GM23338 (cell line): ENCODE measurements around the gene EDAR. TPM values are rescaled to one million over a fixed set of nuclear protein-coding genes. Genes with fewer than 3 reads are reported as not detected.

Experiments used
- ATAC-seq: fragments of 200-7000 bp; cut with Tn5 transposase; 3 replicates; pipeline ENCODE4 v1.9.1; 2020
- DNase-seq: peaks from one replicate; pipeline ENCODE4 v3.0.0-alpha.2; 2015; ENCODE audit warnings: low spot score
- H2AFZ ChIP-seq: fragments of 200-600 bp; sonication (generic); 2 replicates; pipeline ENCODE4 v1.8.0; 2016; ENCODE audit warnings: antibody characterized with exemption, mild to moderate bottlenecking, moderate library complexity
- H3F3A ChIP-seq: fragments of 200-600 bp; sonication (generic); replicated peaks from 2 replicates; pipeline ENCODE4 v1.8.0; 2017; ENCODE audit warnings: antibody characterized with exemption, mixed run types, low read depth
- H3K27ac ChIP-seq: fragments of 200-600 bp; sonication (generic); 2 replicates; pipeline ENCODE4 v1.6.1; 2016; ENCODE audit warnings: low read depth
- H3K27me3 ChIP-seq: fragments of 200-600 bp; sonication (generic); 2 replicates; pipeline ENCODE4 v1.8.0; 2016; ENCODE audit warnings: mild to moderate bottlenecking, mixed run types, moderate library complexity; ENCODE audit not compliant: insufficient read depth
- H3K36me3 ChIP-seq: fragments of 200-600 bp; sonication (generic); 2 replicates; pipeline ENCODE4 v1.8.0; 2016; ENCODE audit warnings: mild to moderate bottlenecking; ENCODE audit not compliant: insufficient read depth
- H3K4me1 ChIP-seq: fragments of 200-600 bp; sonication (generic); 2 replicates; pipeline ENCODE4 v1.8.0; 2016; ENCODE audit warnings: mild to moderate bottlenecking, moderate library complexity; ENCODE audit not compliant: insufficient read depth
- H3K4me2 ChIP-seq: fragments of 200-600 bp; sonication (generic); 2 replicates; pipeline ENCODE4 v1.7.1; 2017; ENCODE audit warnings: mixed run types
- H3K4me3 ChIP-seq: fragments of 200-600 bp; sonication (generic); 2 replicates; pipeline ENCODE4 v1.6.1; 2016; ENCODE audit warnings: mixed run types
- H3K79me2 ChIP-seq: fragments of 200-600 bp; sonication (generic); replicated peaks from 2 replicates; pipeline ENCODE4 v1.8.0; 2017; ENCODE audit warnings: mild to moderate bottlenecking; ENCODE audit not compliant: insufficient read depth
- H3K9me2 ChIP-seq: fragments of 200-600 bp; sonication (generic); 2 replicates; pipeline ENCODE4 v1.8.0; 2017; ENCODE audit not compliant: insufficient read depth
- H4K20me1 ChIP-seq: fragments of 200-600 bp; sonication (generic); replicated peaks from 2 replicates; pipeline ENCODE4 v1.8.0; 2017; ENCODE audit warnings: mild to moderate bottlenecking; ENCODE audit not compliant: insufficient read depth
- H3K27ac Mint-ChIP-seq: 2 replicates; pipeline ENCODE4 v1.8.0; 2020; ENCODE audit warnings: inconsistent platforms, mild to moderate bottlenecking, moderate library complexity, mixed read lengths
- H3K27me3 Mint-ChIP-seq: 3 replicates; pipeline ENCODE4 v1.8.0; 2022; ENCODE audit warnings: low read depth, mild to moderate bottlenecking, moderate library complexity, mixed read lengths, inconsistent platforms; ENCODE audit not compliant: insufficient read depth, poor library complexity
- H3K36me3 Mint-ChIP-seq: 3 replicates; pipeline ENCODE4 v1.8.0; 2021; ENCODE audit warnings: low read depth, mild to moderate bottlenecking, inconsistent platforms, moderate library complexity, mixed read lengths
- H3K4me1 Mint-ChIP-seq: 3 replicates; pipeline ENCODE4 v1.8.0; 2020; ENCODE audit warnings: mild to moderate bottlenecking, inconsistent platforms, mixed read lengths
- H3K4me3 Mint-ChIP-seq: 3 replicates; pipeline ENCODE4 v1.8.0; 2021; ENCODE audit warnings: moderate library complexity, mild to moderate bottlenecking, inconsistent platforms, mixed read lengths
- H3K9me3 Mint-ChIP-seq: 3 replicates; pipeline ENCODE4 v1.8.0; 2020; ENCODE audit warnings: moderate library complexity, mild to moderate bottlenecking, inconsistent platforms, mixed read lengths
- NANOG ChIP-seq: IDR thresholded peaks from 2 replicates; pipeline ENCODE4 v1.6.1; 2016; ENCODE audit warnings: antibody characterized with exemption, borderline replicate concordance
- ZNF114 ChIP-seq: fragments of 250-450 bp; sonication (Bioruptor Pico); IDR thresholded peaks from 2 replicates; pipeline ENCODE4 v1.5.0; 2020; ENCODE audit warnings: mild to moderate bottlenecking, moderate library complexity
- polyA plus RNA-seq: library from polyadenylated mRNA; unstranded; fragments of >200 nt; fragmentation: Nextera tagmentation; extraction: Ambion mirVana; gene quantifications from 2 replicates; pipeline ENCODE4 v1.2.1, GENCODE V29; 2016
- total RNA-seq: library from RNA; depleted of rRNA; stranded (reverse); fragments of >200 nt; shearing (Covaris generic); gene quantifications from 2 replicates; pipeline ENCODE4 v1.2.3, GENCODE V29; 2014
- TF ChIP-seq, protein P1 (sequence below), 2 experiments: fragments of 200-600 bp in 1 of 2; sonication (generic) in 1 of 2; conservative IDR thresholded peaks; 2 replicates each; pipeline versions ENCODE4 v1.5.1 to v1.6.1; 2016 to 2017; ENCODE audit warnings: antibody characterized with exemption in 2 of 2, low read depth in 2 of 2, mild to moderate bottlenecking in 2 of 2, moderate library complexity in 1 of 2
- TF ChIP-seq, protein P2 (sequence below): IDR thresholded peaks from 2 replicates; pipeline ENCODE4 v1.6.1; 2016; ENCODE audit warnings: antibody characterized with exemption
- TF ChIP-seq, protein P3 (sequence below): IDR thresholded peaks from one replicate; pipeline ENCODE4 v1.6.1; 2018; ENCODE audit warnings: antibody characterized with exemption; ENCODE audit not compliant: unreplicated experiment

EDAR gene
- total and polyA plus RNA-seq, 2 experiments from 2014 or later: not detected

DNA sequence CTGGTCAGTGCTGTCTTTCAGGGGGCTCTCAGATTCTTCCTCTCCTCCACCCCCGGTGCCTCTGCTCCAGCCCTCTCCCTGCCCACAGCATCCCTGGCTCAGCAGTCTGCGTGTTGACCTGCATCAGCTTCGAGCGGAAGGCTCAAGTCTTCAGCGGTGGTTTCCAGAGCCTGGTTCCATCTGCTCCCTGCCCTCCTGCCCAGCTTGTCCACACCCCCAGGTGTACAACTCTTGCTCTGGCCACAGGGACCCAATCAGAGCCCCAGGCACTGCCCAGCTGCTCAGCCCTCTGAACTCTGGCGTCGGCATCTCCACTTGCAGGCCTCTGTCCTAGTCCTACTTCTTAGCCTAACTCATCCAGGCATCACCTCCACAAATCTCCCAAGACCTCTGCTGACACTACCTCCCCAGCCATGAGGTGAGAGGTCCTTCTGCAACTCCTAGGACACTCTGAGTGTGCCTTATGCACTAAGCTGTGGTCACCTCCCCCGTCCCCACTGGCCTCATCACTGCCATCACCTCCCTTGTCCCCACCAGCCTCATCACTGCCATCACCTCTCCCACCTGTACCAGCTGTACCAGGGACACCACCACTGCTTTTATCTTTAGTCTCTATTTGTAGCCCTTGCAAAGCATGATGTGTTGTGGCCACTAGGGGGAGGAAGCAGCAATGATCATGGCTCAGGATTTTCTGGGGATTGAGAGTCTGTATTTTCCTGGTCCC lies 60.9 kb downstream of the EDAR start:
- Histone ChIP-seq H3K4me2 (no peak overlapping the region), H4K20me1 (no peaks in the 10 kb centered on the region), H3K4me3 (no peak overlapping the region), H3K9me2 (no peaks in the 10 kb centered on the region), H3K27me3 (no peaks in the 10 kb centered on the region), H3K27ac (no peak overlapping the region), H2AFZ (no peak overlapping the region), H3K36me3 (no peaks in the 10 kb centered on the region), H3F3A (no peaks in the 10 kb centered on the region), H3K4me1 (no peaks in the 10 kb centered on the region), H3K79me2 (no peaks in the 10 kb centered on the region)
- H3K9me3 Mint-ChIP-seq: no peaks in the 10 kb centered on the region
- no peaks in the 10 kb centered on the region for H3K36me3 Mint-ChIP-seq
- TF ChIP-seq ZNF114: no peak
- TF ChIP-seq, protein P1, sequence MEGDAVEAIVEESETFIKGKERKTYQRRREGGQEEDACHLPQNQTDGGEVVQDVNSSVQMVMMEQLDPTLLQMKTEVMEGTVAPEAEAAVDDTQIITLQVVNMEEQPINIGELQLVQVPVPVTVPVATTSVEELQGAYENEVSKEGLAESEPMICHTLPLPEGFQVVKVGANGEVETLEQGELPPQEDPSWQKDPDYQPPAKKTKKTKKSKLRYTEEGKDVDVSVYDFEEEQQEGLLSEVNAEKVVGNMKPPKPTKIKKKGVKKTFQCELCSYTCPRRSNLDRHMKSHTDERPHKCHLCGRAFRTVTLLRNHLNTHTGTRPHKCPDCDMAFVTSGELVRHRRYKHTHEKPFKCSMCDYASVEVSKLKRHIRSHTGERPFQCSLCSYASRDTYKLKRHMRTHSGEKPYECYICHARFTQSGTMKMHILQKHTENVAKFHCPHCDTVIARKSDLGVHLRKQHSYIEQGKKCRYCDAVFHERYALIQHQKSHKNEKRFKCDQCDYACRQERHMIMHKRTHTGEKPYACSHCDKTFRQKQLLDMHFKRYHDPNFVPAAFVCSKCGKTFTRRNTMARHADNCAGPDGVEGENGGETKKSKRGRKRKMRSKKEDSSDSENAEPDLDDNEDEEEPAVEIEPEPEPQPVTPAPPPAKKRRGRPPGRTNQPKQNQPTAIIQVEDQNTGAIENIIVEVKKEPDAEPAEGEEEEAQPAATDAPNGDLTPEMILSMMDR (conservative IDR thresholded peaks at IDR 0.05; ENCODE audit: low read depth in 2 of 2): peak; percentile 86 to 91
- ATAC-seq: peak; percentile 81
- H3K27me3 Mint-ChIP-seq: peaks cover 3% of the 10 kb centered on the region
- peaks cover 2% of the 10 kb centered on the region for H3K4me1 Mint-ChIP-seq
- H3K27ac Mint-ChIP-seq: no peak overlapping the region
- H3K4me3 Mint-ChIP-seq: no peak overlapping the region
- peak; percentile 78 for DNase-seq

DNA sequence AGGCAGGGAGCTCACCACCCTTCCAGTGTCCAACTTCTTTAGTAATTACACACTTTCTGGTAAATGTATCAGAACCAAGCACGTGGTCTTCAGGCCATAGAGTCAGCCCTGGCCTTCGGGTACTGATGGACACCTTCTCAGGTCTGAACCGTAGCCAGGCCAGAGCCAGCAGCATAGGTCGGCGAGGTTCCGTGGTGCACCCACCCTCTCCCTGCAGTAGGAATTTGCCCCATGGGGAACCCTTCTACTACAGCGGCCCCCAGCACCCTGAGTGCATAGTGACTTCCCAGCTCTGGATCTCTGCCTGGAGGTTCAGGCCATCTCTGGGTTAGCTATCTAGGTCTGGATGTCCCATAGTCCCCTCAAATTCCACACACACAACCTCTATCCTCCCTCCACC lies 61.6 kb downstream of the EDAR start:
- Histone ChIP-seq H3K4me1 (no peaks in the 10 kb centered on the region), H3F3A (no peaks in the 10 kb centered on the region), H3K79me2 (no peaks in the 10 kb centered on the region), H2AFZ (no peak overlapping the region), H3K9me2 (no peaks in the 10 kb centered on the region), H3K27me3 (no peaks in the 10 kb centered on the region), H3K4me2 (no peak overlapping the region), H3K36me3 (no peaks in the 10 kb centered on the region), H3K4me3 (no peak overlapping the region), H3K27ac (no peak overlapping the region), H4K20me1 (no peaks in the 10 kb centered on the region)
- ATAC-seq (no peak), DNase-seq (no peak)
- Mint-ChIP-seq H3K27ac (no peak overlapping the region), H3K27me3 (peaks cover 3% of the 10 kb centered on the region), H3K4me1 (peaks cover 3% of the 10 kb centered on the region; the same call in 1 of the 3 replicates), H3K4me3 (no peak overlapping the region), H3K9me3 (no peaks in the 10 kb centered on the region), H3K36me3 (no peaks in the 10 kb centered on the region)
- TF ChIP-seq, protein P2, sequence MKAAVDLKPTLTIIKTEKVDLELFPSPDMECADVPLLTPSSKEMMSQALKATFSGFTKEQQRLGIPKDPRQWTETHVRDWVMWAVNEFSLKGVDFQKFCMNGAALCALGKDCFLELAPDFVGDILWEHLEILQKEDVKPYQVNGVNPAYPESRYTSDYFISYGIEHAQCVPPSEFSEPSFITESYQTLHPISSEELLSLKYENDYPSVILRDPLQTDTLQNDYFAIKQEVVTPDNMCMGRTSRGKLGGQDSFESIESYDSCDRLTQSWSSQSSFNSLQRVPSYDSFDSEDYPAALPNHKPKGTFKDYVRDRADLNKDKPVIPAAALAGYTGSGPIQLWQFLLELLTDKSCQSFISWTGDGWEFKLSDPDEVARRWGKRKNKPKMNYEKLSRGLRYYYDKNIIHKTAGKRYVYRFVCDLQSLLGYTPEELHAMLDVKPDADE: no peak

DNA sequence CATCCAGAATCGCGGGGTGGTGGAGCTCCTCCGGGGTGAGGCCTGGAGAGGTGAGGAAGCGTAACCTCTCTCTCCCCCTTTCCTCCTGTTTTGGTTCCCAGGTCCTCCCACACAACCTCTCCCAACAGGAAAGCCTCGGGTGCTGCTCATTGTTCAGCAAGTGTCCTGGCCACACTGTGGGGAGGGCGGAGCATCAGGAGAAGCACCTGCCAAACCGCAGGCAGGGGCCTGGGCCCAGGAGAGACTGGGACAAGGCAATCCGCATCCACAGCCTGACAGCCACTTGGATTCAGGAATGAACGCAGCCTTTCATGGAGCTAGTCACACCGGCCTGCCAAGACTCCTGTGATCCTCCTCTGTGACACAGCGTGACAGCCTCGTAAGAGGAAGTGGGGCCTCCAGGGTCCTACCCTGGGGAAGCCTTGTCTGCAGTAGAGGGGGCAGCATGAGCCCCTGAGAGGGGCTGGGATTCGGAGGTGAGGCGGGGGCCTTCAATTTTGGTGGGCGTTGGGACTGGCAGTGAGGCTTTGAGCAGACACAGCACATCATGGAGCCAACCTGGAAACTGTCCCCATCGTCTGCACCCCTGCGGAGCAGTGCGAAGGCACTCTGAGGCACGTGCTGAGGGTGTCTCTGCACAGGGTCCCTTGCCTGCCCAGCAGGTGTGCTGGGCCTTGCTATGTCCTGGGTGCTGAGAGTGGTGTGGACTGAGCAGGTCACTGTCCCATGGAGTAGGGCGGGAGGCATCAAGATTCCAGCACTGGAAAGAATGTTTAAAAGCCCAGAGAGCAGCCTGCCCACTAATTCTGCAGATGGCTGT lies 62.2 kb downstream of the EDAR start:
- no peaks in the 10 kb centered on the region for H3K4me1 ChIP-seq
- H3K27ac Mint-ChIP-seq: no peak overlapping the region
- no peaks in the 10 kb centered on the region for H4K20me1 ChIP-seq
- no peak overlapping the region for H3K27ac ChIP-seq
- no peak overlapping the region for H3K4me2 ChIP-seq
- H3F3A ChIP-seq: no peaks in the 10 kb centered on the region
- no peaks in the 10 kb centered on the region for H3K27me3 ChIP-seq
- peaks cover 6% of the 10 kb centered on the region; the same call in 2 of the 3 replicates for H3K4me1 Mint-ChIP-seq
- no peak overlapping the region for H3K4me3 ChIP-seq
- no peaks in the 10 kb centered on the region for H3K9me2 ChIP-seq
- H2AFZ ChIP-seq: 0 out of 2 replicates have a peak overlapping the region, but pooled peaks have one; percentile 7
- no peaks in the 10 kb centered on the region for H3K36me3 Mint-ChIP-seq
- H3K4me3 Mint-ChIP-seq: no peak overlapping the region
- no peak for DNase-seq
- no peak for ATAC-seq
- no peaks in the 10 kb centered on the region for H3K9me3 Mint-ChIP-seq
- no peaks in the 10 kb centered on the region for H3K36me3 ChIP-seq
- no peak for TF ChIP-seq NANOG
- TF ChIP-seq, protein P3, sequence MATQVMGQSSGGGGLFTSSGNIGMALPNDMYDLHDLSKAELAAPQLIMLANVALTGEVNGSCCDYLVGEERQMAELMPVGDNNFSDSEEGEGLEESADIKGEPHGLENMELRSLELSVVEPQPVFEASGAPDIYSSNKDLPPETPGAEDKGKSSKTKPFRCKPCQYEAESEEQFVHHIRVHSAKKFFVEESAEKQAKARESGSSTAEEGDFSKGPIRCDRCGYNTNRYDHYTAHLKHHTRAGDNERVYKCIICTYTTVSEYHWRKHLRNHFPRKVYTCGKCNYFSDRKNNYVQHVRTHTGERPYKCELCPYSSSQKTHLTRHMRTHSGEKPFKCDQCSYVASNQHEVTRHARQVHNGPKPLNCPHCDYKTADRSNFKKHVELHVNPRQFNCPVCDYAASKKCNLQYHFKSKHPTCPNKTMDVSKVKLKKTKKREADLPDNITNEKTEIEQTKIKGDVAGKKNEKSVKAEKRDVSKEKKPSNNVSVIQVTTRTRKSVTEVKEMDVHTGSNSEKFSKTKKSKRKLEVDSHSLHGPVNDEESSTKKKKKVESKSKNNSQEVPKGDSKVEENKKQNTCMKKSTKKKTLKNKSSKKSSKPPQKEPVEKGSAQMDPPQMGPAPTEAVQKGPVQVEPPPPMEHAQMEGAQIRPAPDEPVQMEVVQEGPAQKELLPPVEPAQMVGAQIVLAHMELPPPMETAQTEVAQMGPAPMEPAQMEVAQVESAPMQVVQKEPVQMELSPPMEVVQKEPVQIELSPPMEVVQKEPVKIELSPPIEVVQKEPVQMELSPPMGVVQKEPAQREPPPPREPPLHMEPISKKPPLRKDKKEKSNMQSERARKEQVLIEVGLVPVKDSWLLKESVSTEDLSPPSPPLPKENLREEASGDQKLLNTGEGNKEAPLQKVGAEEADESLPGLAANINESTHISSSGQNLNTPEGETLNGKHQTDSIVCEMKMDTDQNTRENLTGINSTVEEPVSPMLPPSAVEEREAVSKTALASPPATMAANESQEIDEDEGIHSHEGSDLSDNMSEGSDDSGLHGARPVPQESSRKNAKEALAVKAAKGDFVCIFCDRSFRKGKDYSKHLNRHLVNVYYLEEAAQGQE: no peak
- TF ChIP-seq, protein P2: no peak
- peaks cover 4% of the 10 kb centered on the region for H3K27me3 Mint-ChIP-seq
- H3K79me2 ChIP-seq: no peaks in the 10 kb centered on the region
